HepG2 (cell line): ENCODE data around the gene PLA2G4C.

ENCODE experiments used
- BRCA1 ChIP-seq: sonication (generic); formaldehyde crosslinking; IDR thresholded peaks from 2 replicates; pipeline ENCODE4 v1.4.0; 2020; ENCODE audit warnings: missing genetic modification reagents
- SETDB1 ChIP-seq: sonication (generic); formaldehyde crosslinking; IDR thresholded peaks from 2 replicates; pipeline ENCODE4 v1.5.1; 2020; ENCODE audit warnings: missing genetic modification reagents, mild to moderate bottlenecking, borderline replicate concordance
- ZEB1 ChIP-seq: IDR thresholded peaks from 2 replicates; pipeline ENCODE4 v1.6.1; 2012; ENCODE audit warnings: mild to moderate bottlenecking, low read depth, inconsistent platforms; ENCODE audit not compliant: insufficient replicate concordance
- ZNF432 ChIP-seq: sonication (generic); formaldehyde crosslinking; IDR thresholded peaks from 2 replicates; pipeline ENCODE4 v1.5.0; 2020; ENCODE audit warnings: missing genetic modification reagents, mild to moderate bottlenecking, borderline replicate concordance
- TF ChIP-seq, protein P1 (sequence below): sonication (generic); formaldehyde crosslinking; IDR thresholded peaks from 2 replicates; pipeline ENCODE4 v1.5.0; 2020; ENCODE audit warnings: mild to moderate bottlenecking, missing genetic modification reagents, moderate library complexity
- TF ChIP-seq, protein P2 (sequence below): sonication (generic); formaldehyde crosslinking; IDR thresholded peaks from 2 replicates; pipeline ENCODE4 v1.5.0; 2020; ENCODE audit warnings: missing genetic modification reagents, mild to moderate bottlenecking, borderline replicate concordance

DNA sequence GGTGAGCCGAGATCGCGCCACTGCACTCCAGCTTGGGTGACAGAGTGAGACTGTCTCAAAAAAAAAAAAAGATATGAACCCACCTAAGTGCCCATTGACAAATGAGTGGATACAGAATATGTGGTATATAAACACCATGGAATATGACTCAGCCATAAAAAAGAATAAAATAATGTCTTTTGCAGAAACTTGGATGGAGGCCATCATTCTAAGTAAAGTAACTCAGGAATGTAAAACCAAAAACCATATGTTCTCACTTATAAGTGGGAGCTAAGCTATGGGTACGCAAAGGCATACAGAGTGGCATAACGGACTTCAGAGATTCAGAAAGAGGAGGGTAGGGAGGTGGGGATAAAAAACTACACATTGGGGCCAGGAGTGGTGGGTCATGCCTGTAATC lies 29.5 kb downstream of the PLA2G4C start:
- TF ChIP-seq ZEB1, result no peak
- TF ChIP-seq, protein P1, sequence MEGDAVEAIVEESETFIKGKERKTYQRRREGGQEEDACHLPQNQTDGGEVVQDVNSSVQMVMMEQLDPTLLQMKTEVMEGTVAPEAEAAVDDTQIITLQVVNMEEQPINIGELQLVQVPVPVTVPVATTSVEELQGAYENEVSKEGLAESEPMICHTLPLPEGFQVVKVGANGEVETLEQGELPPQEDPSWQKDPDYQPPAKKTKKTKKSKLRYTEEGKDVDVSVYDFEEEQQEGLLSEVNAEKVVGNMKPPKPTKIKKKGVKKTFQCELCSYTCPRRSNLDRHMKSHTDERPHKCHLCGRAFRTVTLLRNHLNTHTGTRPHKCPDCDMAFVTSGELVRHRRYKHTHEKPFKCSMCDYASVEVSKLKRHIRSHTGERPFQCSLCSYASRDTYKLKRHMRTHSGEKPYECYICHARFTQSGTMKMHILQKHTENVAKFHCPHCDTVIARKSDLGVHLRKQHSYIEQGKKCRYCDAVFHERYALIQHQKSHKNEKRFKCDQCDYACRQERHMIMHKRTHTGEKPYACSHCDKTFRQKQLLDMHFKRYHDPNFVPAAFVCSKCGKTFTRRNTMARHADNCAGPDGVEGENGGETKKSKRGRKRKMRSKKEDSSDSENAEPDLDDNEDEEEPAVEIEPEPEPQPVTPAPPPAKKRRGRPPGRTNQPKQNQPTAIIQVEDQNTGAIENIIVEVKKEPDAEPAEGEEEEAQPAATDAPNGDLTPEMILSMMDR (CRISPR knock-in tag), result no peak
- no peak for TF ChIP-seq BRCA1 (CRISPR knock-in tag)
- no peak for TF ChIP-seq SETDB1 (CRISPR knock-in tag)
- no peak for TF ChIP-seq ZNF432
- TF ChIP-seq, protein P2, sequence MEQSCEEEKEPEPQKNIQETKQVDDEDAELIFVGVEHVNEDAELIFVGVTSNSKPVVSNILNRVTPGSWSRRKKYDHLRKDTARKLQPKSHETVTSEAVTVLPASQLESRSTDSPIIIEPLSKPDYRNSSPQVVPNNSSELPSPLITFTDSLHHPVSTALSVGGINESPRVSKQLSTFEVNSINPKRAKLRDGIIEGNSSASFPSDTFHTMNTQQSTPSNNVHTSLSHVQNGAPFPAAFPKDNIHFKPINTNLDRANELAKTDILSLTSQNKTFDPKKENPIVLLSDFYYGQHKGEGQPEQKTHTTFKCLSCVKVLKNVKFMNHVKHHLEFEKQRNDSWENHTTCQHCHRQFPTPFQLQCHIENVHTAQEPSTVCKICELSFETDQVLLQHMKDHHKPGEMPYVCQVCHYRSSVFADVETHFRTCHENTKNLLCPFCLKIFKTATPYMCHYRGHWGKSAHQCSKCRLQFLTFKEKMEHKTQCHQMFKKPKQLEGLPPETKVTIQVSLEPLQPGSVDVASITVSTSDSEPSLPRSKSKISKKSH (CRISPR knock-in tag), result no peak
